Measurements from ENCODE around the gene RGS7BP. TPM values are rescaled to one million over a fixed set of nuclear protein-coding genes. Genes with fewer than 3 reads are reported as not detected.

The RGS7BP gene
- total and polyA plus RNA-seq, 2 of the 13 experiments (the other 11 are each of a cell fraction or from before 2014, with no cell fraction given): not detected

GRCh38 chr5:64507264-64507605 lies 1.4 kb downstream of the RGS7BP start:
- BruUV-seq (replicated peaks): no TSS peak
- Histone ChIP-seq H4K20me1 (ENCODE audit: insufficient read depth, low read length) (no peaks in the 10 kb centered on the region), H2AFZ (ENCODE audit: low read length) (no peak overlapping the region), H3K36me3 (replicated peaks in 1 of 2; ENCODE audit: control insufficient read depth in 1 of 2, insufficient read depth in 2 of 2, low read length in 2 of 2) (no peaks in the 10 kb centered on the region), H3K4me3 (replicated peaks in 1 of 3; ENCODE audit: insufficient read depth in 1 of 3, low read depth in 2 of 3, low read length in 3 of 3) (no peak overlapping the region), H3K4me1 (ENCODE audit: insufficient read depth, low read length) (0 out of 2 replicates have a peak, but pooled peaks cover 6% of the 10 kb centered on the region), H3K27me3 (ENCODE audit: control insufficient read depth in 1 of 2, insufficient read depth in 2 of 2, low read length in 2 of 2) (peaks cover 3 to 34% of the 10 kb centered on the region in 2 experiments; a peak in 4 of 5 replicates), H3K27ac (ENCODE audit: extremely low read length, insufficient read depth, low read length) (no peak overlapping the region), H3K9me3 (ENCODE audit: low read length) (no peaks in the 10 kb centered on the region), H3K4me2 (ENCODE audit: low read depth, low read length) (no peak overlapping the region), H3K9ac (ENCODE audit: insufficient read depth, low read depth, low read length) (no peak overlapping the region), H3K79me2 (ENCODE audit: insufficient read depth, low read length) (no peaks in the 10 kb centered on the region)
- TF ChIP-seq HBP1 (CRISPR knock-in tag; IDR thresholded peaks at IDR 0.05; ENCODE audit: low read depth) (no peak), FOSL1 (CRISPR knock-in tag; IDR thresholded peaks at IDR 0.05; ENCODE audit: borderline replicate concordance) (no peak), CBX1 (IDR thresholded peaks at IDR 0.05; ENCODE audit: low read depth) (no peak), ZNF407 (CRISPR knock-in tag; IDR thresholded peaks at IDR 0.05; ENCODE audit: not compliant biosample characterization) (no peak), CBX2 (IDR thresholded peaks at IDR 0.05; ENCODE audit: low read depth, low read length) (no peak), CBX2 (CRISPR knock-in tag; IDR thresholded peaks at IDR 0.05; ENCODE audit: low read depth) (no peak), TEAD2 (CRISPR knock-in tag; IDR thresholded peaks at IDR 0.05) (no peak), SUZ12 (IDR thresholded peaks at IDR 0.05; ENCODE audit: low read depth, low read length) (no peak), ZXDC (CRISPR knock-in tag; IDR thresholded peaks at IDR 0.05) (no peak), SPEN (CRISPR knock-in tag; IDR thresholded peaks at IDR 0.05; ENCODE audit: low read depth) (no peak), ZNF878 (CRISPR knock-in tag; IDR thresholded peaks at IDR 0.05) (no peak), ZNF333 (CRISPR knock-in tag; IDR thresholded peaks at IDR 0.05; ENCODE audit: borderline replicate concordance) (no peak)
- CTCF ChIA-PET (ENCODE audit: low intra/inter-chr PET ratio, low total read pairs): no interaction called here
- 10% methylated on average over 4 of the region's 6 CpGs for WGBS (ENCODE audit: low lambda C conversion rate)
- FAIRE-seq: no peak
- POLR2A ChIA-PET: no interaction called here
- intact Hi-C loops (cut with micrococcal nuclease; ENCODE audit: unreplicated experiment): loop anchor here (10.0 kb wide), 1 partner anchor 62 kb away; no protein-coding TSS in a partner anchor
- in situ Hi-C loops (cut with HindIII; ENCODE audit: extremely low pct_ligation_motif_present, low pct_unique_long_range_greater_than_20kb): no loop called here
- no peak for DNase-seq (ENCODE audit: low spot score)
- no peak for ATAC-seq
